Right forelimb (tissue), 1 donor: ENCODE results near the gene LMAN1L.
A peak's percentile ranks its signal among the peaks of the same experiment; 100 is the strongest.

Experiments
- DNase-seq: peaks from one replicate; pipeline ENCODE4 v3.0.0-alpha.2; 2018

LMAN1L gene

DNA sequence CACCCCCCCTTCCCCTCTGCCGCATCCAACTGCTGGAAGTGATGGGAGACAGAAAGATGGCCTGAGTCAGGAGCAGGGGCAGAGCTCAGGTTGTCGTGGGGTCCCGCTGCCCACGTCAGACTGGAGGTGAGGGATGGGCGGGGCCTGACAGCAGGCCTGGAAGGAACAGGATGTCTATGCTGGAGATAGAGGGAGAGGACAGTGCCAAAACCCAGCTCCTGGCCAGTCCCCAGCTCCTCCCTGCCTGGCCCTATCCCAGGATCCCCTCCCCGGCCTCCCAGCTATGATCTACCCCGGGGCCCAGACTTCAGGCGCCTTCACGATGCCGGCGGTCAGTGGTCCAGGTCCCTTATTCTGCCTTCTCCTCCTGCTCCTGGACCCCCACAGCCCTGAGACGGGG, at the start of gene LMAN1L:
Gene LMAN1L (plus strand): TSS at position 303 of the 400 bp plus-strand sequence. CDS start 20 bp downstream, at position 323.
- no peak for DNase-seq

DNA sequence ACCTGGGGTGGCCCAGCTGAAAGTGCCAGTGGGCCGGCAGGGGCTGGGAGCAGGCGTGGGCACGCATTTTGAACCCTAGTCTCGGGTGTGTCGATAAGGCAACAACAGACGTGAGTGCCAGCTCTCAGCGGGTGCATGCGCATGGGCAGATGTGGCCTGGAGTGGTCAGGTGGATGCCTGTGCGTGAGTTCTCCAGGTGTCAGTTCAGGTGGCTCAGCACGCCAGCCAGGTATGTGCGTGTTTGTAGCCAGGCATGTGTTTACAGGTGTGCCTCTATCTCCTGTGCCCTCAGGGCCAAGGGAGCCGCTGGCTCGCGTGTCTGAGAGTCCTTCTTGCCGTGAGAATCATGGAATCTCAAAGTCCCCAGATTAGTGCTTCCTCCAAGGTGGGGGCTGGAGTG, 49.2 kb upstream of the LMAN1L start:
- no peak for DNase-seq

DNA sequence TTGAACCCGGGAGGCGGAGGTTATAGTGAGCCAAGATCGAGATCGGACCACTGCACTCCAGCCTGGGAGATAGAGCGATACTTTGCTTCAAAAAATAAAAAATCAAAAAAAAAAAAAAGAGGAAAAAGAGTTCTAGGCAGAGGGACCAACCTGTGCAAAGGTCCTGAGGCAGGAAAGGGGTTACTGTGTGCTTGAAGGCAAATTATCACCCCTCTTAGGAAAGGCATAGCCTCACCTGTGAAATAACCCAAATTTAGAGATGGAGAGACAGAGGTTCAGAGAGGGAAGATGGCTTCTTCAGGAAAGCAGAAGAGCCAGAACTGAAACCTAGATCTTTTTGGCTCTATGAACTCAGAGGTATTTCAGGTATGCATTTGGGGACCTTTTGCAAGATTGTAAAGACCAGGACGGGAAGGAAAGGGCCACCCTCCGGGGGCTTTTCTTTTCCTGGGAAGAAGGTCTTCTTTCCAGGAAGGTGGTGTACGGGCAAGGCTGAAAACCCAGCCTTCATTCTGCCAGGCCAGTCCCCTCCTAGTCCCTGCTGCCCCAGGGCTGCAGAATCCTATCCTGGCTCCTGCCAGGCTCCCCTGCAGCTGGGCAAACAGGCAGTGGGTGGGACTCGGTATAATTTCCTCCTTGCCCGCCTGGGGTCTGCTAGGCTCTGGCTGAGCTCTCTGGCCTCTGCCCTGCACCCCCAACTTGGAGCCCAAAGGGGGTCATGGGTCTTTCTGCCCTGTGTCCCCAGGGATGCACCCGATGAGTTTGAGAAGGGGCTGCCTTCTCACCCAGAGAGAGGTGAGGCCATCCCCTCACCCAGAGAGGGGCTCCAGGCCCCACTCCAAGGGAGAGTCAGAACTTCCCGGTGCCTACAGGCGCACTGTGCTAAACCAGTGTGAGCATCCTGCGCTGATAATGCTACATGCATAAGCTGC, 45.2 kb upstream of the LMAN1L start:
- DNase-seq: no peak

DNA sequence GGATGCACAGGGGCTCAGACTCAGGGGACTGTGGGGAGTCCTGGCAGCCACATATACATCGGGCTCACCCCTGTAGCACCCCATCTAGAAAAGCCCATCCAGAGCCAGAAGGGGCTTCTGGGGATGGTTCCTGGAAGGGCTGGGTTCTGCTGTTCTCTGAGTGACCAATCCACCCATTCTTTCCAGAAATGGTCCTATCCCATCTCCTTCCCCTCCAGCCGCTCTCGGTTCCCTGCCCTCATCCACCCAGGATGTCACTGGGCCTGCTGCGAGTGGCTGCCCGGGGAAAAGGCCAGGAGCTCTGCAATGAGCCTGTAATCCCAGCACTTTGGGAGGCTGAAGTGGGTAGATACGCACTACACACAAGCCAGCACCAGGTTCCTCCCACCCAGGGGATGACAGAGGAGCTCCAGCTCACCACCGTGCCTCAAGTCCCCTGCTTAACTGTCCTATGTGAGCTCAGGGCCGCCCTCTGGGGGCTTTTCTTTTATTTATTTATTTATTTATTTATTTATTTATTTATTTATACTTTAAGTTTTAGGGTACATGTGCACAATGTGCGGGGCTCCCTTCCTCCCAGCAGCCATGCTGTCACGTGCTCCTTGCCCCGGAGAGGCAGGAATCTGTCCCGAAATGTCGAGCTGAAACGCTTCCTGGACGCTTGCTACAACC, 44.4 kb upstream of the LMAN1L start:
- DNase-seq: no peak

DNA sequence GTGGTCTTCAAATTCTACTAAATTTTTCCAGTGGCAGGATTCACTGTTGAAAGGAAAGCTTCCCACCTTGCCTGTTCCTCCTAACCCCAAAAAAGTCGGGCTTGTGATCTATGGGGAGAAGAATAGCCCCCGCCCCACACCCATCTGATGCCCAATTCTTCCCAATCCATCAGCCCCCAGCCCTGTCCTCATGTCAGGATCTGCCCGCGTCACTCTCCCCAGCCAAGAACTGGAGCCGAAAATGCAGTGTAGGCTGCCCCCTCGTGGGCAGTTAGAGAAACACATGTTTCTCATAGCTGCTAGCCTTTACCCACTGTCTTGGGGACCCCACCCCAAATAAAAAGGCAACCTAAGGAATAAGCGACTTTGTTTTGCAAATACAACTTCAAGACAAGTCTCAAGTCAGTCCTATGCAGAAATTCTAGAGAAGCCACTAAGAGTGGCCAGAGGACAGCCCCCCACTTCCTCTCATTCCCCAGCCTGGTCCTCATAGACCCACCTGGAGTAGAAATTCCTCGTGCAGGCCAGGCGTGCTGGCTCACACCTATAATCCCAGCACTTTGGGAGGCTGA, 43.8 kb upstream of the LMAN1L start:
- DNase-seq: no peak

DNA sequence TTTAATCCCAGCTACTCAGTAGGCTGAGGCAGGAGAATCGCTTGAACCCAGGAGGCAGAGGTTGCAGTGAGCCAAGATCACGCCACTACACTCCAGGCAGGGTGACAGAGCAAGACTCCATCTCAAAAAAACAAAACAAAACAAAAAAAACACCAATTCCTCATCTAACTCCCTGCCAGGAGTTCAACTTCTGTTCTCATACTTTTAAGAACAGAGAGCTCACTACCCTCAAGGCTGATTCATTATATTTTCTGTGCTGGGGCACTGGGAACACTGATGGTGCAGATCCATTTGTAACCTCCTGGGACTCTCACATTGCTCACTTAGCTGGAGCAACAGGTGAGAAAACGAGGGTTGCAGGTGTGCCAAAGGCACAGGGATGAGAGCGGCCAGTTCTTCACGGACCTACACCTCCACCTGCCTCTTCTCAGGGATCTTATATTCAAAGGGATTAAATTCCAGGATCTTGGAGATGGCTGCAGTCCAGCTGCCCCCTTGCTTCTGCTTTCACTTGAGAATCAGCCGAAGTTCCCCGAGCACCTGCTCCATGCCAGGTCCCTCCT, 43.1 kb upstream of the LMAN1L start:
- no peak for DNase-seq

DNA sequence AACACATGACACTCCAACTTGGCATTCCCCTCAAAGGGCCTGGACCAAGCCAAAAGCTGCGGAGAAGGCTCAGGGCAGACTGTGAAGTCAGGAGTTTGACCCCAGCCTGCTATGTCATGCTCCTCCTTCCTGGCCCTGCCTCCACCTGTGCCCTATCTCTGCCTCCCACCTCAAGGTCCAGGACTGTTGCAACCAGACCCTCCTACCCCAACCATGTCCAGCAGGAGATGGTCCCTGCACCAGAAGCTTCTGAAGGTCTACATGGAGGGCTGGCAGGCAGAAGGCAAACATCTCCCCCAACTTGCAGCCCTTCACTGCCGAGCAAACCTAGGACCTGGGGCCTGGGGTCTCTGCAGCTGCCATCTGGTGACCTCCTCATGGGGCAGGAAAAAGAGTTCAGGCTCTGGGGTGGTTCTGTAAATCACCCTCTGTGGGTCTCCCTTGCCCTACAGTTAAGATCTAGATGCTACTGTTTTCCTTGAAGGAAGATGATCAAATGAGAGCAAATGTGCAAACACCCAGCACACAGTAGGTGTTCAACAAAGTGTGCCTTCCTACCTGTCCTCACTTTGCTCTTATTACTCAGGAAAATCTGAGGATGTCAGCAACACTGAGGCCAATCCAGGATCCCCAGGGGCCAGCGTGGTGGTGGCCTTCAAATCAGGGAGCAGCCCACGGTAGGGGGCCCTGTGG, 42.3 kb upstream of the LMAN1L start:
- DNase-seq: no peak

DNA sequence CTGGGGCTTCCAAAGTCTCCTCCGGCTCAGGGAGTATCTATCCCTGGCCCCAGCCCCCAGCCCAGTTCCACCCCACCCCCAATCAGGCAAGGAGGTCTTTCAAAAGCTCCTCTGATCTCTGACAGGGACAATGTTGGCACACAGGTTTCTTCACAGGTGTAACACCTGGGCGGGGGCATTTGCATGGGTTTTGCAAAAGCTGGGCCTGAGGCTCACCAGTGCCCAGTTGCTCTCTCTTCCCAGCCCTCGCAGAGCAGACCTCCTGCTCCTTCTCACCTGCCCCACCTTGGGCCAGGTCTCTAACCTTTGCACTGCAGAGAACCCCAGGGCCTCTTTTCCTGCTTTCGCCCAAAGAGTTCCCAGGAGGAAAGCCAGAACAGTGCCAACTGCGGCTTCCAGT, 39.3 kb upstream of the LMAN1L start:
- DNase-seq: no peak

DNA sequence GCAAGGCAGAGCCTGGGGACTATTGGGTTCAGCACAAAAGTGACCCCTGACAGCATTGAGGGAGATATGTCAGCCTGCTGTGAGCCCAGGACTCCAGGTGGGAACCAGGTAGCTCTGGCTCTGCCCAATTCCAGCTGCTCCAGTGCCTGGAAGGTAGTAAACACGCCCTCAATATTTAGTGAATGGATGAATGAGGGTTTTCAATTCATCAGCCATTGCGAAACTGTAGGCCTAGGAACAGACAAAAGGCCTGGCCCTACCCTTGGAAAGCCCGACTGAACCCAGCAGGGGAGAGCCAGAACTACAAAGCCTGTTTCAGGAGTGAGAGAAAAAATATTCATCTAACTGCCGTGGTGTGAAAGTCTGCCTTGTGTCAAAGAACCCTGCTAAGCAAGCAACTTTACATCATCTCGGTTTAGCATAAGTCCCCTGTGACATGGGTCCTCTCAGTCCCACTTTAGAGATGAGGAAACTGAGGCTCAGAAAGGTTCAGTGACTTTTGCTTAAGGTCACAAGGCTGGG, 38.8 kb upstream of the LMAN1L start:
- DNase-seq: no peak

DNA sequence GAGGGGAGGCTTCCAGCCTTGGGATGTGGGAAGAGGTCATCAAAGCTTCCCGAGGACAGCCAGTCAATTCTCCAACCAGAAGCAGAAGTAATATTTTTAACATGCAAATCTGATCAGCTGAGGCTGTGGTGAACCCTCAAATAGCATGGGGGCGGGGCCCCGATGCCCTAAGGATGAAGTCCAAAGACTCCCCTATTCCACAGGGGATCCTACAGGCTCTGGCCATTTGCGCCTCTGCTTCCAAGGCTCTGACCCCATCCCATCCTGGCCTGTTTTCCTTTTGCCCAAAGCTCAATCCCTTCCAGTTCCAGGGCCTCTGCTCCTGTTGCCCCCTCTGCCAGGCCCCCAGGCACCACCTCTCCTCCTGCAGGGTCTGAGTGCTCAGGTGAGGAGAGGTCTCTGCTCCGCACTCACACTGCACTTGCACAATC, 37.5 kb upstream of the LMAN1L start:
- no peak for DNase-seq

DNA sequence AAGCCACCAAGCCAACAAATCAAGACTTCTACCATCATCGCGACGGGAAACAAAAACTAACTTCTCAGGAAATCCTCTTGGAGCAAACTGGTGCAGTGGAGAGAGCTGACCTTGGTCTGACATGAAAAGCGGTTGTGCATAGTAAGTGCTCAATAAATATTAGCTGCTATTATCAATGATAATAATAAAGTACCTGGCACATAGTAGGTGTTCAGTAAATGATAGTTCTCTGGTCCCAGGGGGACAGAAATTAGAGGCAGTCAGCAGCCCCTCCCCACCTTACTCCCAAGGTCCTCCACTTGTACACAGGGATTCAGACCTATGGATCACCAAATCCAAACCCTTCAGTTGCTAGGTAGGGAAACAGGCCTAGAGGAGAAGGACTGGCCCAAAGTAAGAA, 36.7 kb upstream of the LMAN1L start:
- DNase-seq: no peak

DNA sequence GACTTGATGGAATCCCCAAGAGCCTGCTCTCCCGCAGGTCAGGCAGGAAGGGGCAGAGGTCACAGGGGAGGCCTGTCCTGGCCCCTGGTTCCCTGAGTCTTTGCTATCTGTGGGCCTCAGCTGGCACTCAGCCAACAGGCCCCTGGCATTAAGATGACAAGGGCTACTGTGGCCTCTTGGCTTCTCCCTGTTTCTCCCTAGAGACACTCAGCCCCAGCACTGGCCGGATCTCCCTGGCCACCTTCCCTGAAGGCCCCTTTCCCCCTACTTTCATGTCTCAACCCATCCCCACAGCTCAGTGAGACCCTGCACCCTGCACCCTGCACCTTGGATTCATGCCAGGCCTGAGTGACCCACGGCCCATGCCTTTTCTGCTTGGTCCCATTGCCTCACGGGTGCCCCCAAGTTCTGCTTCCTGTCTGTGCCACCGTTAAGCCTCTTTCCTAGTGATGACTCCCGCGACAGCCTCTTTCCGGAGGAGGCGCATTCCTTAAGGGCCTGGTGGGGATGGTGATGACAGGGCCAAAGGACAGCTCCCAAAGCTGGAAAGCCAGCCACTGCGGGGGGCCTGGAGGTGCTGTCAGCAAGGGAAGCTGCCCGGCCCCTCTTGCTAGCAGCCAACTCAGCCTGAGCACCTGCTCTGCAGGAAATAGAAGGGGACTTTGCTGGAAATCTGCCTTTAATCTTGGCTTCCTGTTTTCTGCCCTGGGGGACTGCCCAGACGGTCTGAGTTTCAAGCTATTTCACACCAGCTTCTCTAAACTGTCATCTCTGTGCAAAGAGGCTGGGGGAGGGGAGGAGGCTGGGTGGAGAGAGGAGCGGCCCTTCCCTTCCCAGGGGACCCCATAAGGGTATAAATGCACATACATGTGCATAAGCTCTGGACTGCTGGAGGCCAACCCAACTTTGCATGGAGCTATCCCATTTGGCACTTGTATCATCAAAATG, 35.5 kb upstream of the LMAN1L start:
- no peak for DNase-seq

DNA sequence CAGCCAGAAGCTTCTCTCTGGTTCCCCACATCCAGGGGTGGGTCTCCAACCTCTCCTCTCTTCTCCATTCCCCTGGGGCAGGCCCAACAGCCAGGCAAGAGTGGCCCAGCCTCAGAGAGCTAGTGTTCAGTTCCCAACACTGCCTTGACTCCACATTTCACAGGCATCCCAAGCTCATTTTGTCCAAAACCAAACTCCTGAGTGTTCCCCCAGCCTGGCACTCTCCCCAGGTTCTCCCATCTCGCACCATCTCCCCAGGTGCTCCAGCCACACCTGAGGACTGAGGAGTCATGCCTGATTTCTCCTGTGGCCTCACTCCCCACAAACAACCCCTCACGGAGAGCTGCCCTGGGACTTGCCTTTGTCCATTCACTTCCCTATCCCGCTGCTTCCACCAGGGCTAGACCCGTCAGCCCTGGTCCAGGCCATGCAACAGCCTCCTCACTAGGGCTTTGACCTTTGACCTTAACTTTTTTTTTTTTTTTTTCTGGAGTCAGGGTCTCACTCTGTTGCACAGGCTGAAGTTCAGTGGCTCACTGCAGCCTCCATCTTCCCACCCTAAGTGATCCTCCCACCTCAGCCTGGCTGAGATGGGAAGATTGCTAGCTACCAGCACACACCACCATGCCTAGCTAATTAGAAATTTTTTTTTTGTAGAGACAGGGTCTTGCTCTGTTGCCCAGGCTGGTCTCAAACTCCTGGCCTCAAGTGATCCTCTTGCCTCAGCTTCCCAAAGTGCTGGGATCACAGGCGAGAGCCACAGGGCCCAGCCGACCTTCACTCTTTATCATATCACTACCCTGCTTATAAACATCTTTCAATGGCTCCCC, 34.7 kb upstream of the LMAN1L start:
- no peak for DNase-seq

DNA sequence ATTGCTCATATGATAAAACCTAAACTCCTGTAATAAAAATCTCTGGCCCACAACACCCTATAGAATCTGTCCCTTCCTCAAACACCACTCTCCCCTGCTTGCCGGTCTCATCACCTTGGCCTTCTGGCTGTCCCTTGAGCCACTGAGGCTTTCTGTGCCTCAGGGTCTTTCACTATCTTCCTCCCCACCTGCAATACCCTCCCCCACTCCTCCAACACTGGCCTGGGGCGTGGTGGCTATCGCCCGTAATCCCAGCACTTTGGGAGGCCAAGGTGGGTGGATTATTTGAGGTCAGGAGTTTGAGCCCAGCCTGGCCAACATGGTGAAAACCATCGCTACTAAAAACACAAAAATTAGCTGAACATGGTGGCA, 34.0 kb upstream of the LMAN1L start:
- no peak for DNase-seq

DNA sequence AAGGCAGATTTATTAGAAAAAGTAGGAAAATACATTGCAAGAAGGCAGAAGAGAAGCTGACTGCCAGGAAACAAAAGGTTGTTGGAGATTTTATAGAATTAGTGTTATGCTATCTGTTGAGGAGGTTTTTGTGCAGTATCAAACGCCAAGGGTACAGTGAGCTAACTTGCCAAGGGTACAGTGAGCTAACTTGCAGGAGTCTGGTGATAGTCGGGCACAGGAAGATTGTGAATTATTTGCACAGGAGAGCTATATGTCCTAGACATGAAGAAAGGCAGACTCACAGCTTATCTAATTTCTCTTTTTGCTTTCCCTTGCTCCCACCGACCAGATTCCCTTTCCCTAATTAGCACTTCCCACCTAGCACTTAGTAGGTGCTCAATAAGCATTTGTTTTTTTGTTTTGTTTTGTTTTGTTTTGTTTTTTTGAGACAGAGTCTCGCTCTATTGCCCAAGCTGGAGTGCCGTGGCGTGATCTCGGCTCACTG, 33.4 kb upstream of the LMAN1L start:
- no peak for DNase-seq

DNA sequence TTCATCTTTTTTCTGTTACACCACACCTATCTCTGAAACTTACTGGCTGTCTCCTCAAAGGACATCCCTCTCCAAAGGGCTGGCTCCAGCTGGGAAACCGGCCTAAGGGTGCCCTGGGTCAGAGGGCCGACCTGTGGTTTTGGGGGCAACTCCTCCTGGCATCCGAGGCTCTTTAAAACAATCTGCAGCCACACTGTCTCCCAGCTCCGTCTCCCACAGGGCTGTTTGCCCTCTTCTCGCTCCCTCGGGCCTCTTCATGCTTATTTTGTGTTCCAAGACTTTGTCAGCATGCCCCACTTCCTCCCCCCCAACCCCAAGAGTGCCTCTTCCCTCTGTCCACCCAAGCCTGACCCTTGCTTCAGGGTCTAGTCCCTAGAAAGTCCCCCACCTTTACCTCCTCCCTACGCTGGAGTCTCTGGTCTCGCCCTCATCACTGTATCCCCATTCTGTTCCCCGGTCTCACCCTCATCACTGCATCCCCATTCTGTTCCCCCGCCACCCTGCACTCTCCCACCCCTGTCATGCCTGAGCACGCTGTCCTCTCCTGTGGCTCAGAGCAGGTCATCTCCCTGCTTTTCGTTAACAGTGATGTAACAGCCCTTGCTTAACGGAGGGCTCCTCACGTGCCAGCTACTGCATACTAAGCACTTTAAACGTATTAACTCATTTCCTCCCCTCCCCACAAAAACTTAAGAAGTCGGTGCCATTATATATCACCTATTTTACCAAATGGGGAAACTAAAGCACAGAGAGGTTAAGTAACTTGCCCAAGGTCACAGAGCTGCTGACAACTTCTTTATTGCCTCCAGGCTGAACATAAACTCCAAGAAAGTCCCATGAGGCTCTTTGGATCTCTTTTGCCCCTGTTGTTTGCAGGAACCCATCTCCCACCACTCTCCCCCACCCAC, 31.9 kb upstream of the LMAN1L start:
- DNase-seq: no peak

DNA sequence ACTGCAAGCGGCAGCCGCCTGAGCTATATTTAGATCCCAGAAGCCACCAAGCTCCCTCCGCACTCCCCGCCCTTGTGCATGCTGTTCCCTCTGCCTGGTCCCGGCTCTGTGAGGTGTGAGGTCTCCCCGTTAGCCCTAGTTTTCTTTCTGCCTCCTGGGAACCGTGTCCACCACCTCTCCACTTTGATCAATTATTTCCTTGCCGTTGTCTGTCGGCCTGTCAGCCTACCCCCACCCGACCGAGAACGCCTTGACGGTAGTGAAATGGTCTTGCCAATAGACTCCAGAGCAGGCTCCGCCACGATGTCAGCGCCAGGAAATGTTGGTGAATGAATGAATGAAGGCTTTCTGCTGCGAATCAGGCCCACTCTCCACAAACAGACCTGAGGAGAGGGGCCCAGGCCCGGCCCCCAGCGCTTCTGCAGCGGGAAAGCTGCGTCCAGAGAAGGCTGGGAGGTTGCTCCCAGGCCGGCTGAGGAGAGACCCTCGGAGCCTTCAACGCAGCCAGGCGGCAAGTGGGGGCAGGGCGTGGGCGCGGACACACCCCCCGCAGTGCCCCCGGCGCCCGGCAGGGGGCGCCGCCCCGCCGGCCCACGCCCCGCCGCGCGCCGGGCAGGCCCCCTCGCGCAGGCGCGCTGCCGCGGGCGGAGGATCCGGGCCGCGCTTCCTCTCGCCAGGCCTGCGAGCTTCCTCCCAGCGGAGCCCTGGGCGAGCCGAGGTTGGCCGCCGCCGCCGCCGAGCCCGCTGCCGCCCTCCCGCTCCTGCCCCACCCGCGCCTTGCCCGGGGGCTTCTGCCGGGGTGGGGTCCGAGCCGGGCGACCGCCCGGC, 31.0 kb upstream of the LMAN1L start, which contains the start of gene CSK:
Gene CSK (plus strand): TSS at position 650 of the 828 bp plus-strand sequence. CDS start 16,218 bp downstream, outside the sequence.
- peak; percentile 87 for DNase-seq
